Measurements from ENCODE around the gene NPC1. TPM values are rescaled to one million over a fixed set of nuclear protein-coding genes. Genes with fewer than 3 reads are reported as not detected.

The NPC1 gene
- total and polyA plus RNA-seq, 2 of the 8 experiments (the other 6 are each of a cell fraction or from before 2014, with no cell fraction given): 34.1 to 39.5 TPM

- TF ChIP-seq CHD7 (IDR thresholded peaks at IDR 0.05; ENCODE audit: insufficient replicate concordance, low read length) (no peak), ATF3 (IDR thresholded peaks at IDR 0.05; ENCODE audit: insufficient read depth, low read depth, low read length) (no peak), TAF7 (optimal IDR thresholded peaks at IDR 0.05; ENCODE audit: borderline replicate concordance, low read depth, low read length) (no peak), SIX5 (IDR thresholded peaks at IDR 0.05; ENCODE audit: low read depth, low read length) (no peak), SUZ12 (IDR thresholded peaks at IDR 0.05; ENCODE audit: low read length) (no peak), NANOG (IDR thresholded peaks at IDR 0.05; ENCODE audit: insufficient read depth, low read depth, low read length, poor library complexity, severe bottlenecking) (no peak), YY1 (IDR thresholded peaks at IDR 0.05; ENCODE audit: low read depth, low read length) (no peak), FOSL1 (IDR thresholded peaks at IDR 0.05; ENCODE audit: insufficient read depth, low read depth, low read length) (no peak), CTBP2 (IDR thresholded peaks at IDR 0.05; ENCODE audit: borderline replicate concordance, insufficient read depth, insufficient read length, low read length) (no peak), GABPA (IDR thresholded peaks at IDR 0.05; ENCODE audit: borderline replicate concordance, insufficient read depth, low read length) (no peak), GTF2F1 (IDR thresholded peaks at IDR 0.05; ENCODE audit: borderline replicate concordance, low read depth, low read length) (no peak)
These were observed 49.0 kb downstream of the NPC1 start (continued) for GRCh38 chr18:23537274-23537673.

All from H1 (cell line).